HG03460 (cell line): ENCODE results near the gene DOCK2.
"Not testable (repeated sequence)": the region's sequence is repeated elsewhere in the genome, so short reads cannot be mapped to it uniquely, and the experiment has no call there.

Source experiments
- ATAC-seq: cut with Tn5 transposase; IDR thresholded peaks from one replicate; pipeline ENCODE4 v1.9.1; 2021; ENCODE audit not compliant: unreplicated experiment

Gene DOCK2

GRCh38 chr5:170077526-170077925 is 440.5 kb downstream of the DOCK2 start:
- ATAC-seq = no peak

GRCh38 chr5:170078458-170078857 is 441.4 kb downstream of the DOCK2 start:
- no peak for ATAC-seq

- ATAC-seq = no peak
Measured at GRCh38 chr5:170078931-170079330, 441.9 kb downstream of the DOCK2 start.

GRCh38 chr5:170080217-170080616 is 443.1 kb downstream of the DOCK2 start:
- ATAC-seq = no peak

GRCh38 chr5:170080786-170081445 is 443.8 kb downstream of the DOCK2 start:
- no peak for ATAC-seq

- ATAC-seq = no peak
Measured at GRCh38 chr5:170081616-170082015, 444.5 kb downstream of the DOCK2 start.

GRCh38 chr5:170082701-170083100 is 445.6 kb downstream of the DOCK2 start:
- ATAC-seq = no peak

GRCh38 chr5:170087168-170087817 is 450.2 kb downstream of the DOCK2 start:
- ATAC-seq = no peak

GRCh38 chr5:170092455-170093101 is 455.5 kb downstream of the DOCK2 start:
- ATAC-seq = no peak

GRCh38 chr5:170094329-170094728 is 457.3 kb downstream of the DOCK2 start:
- not testable (repeated sequence) for ATAC-seq

- no peak for ATAC-seq
Measured at GRCh38 chr5:170095646-170096045, 458.6 kb downstream of the DOCK2 start.

GRCh38 chr5:170097934-170098333 is 460.9 kb downstream of the DOCK2 start:
- no peak for ATAC-seq

- no peak for ATAC-seq
Measured at GRCh38 chr5:170100066-170100943, 463.2 kb downstream of the DOCK2 start.

GRCh38 chr5:170103447-170103846 is 466.4 kb downstream of the DOCK2 start:
- no peak for ATAC-seq

GRCh38 chr5:170104299-170104698 is 467.2 kb downstream of the DOCK2 start:
- ATAC-seq = no peak

GRCh38 chr5:170104710-170105109 is 467.6 kb downstream of the DOCK2 start:
- ATAC-seq = no peak

- no peak for ATAC-seq
Measured at GRCh38 chr5:170105642-170106611, 468.9 kb downstream of the DOCK2 start, which contains the start of gene FOXI1. Gene FOXI1 (plus strand): TSS chr5:170105897. CDS start chr5:170105958, 61 bp downstream.

- ATAC-seq = no peak
Measured at GRCh38 chr5:170107674-170108073, 470.6 kb downstream of the DOCK2 start.

GRCh38 chr5:170108266-170108785 is 471.3 kb downstream of the DOCK2 start:
- no peak for ATAC-seq
